SU-DHL-6 (cell line): ENCODE data around the gene NPIPB8.
A peak's percentile ranks its signal among the peaks of the same experiment; 100 is the strongest.
"Not testable (repeated sequence)": the region's sequence is repeated elsewhere in the genome, so short reads cannot be mapped to it uniquely, and the experiment has no call there.

Experiments used
- H2AFZ ChIP-seq: fragments of 200-600 bp; sonication (generic); 2 replicates; pipeline ENCODE4 v1.6.1; 2014; ENCODE audit warnings: low read depth, mild to moderate bottlenecking, moderate library complexity, mixed read lengths, antibody characterized with exemption, low read length; ENCODE audit not compliant: severe bottlenecking
- H3F3A ChIP-seq: fragments of 200-600 bp; shearing (Covaris generic); 2 replicates; pipeline ENCODE4 v1.6.0; 2016; ENCODE audit warnings: antibody characterized with exemption, mild to moderate bottlenecking; ENCODE audit not compliant: insufficient read depth
- H3K27ac ChIP-seq: fragments of 200-600 bp; sonication (generic); 2 replicates; pipeline ENCODE4 v1.5.1; 2016; ENCODE audit warnings: low read depth, mild to moderate bottlenecking, low read length, moderate library complexity, mixed read lengths
- H3K27me3 ChIP-seq: fragments of 200-600 bp; sonication (generic), shearing (Covaris generic); 2 replicates; pipeline ENCODE4 v1.6.0; 2014; ENCODE audit warnings: mild to moderate bottlenecking, low read length
- H3K36me3 ChIP-seq: fragments of 200-600 bp; sonication (generic); 2 replicates; pipeline ENCODE4 v1.6.1; 2014; ENCODE audit warnings: mild to moderate bottlenecking, low read length, mixed read lengths
- H3K4me2 ChIP-seq: fragments of 300-600, 200-600 bp; shearing (Covaris generic), sonication (generic); 2 replicates; pipeline ENCODE4 v1.6.0; 2014; ENCODE audit warnings: low read length, low read depth, mild to moderate bottlenecking; ENCODE audit not compliant: poor library complexity, severe bottlenecking
- H3K4me3 ChIP-seq: fragments of 200-600 bp; sonication (generic); 2 replicates; pipeline ENCODE4 v1.5.1; 2014; ENCODE audit warnings: antibody characterized with exemption, low read length, mild to moderate bottlenecking, mixed read lengths; ENCODE audit not compliant: insufficient read depth, poor library complexity, severe bottlenecking
- H3K79me2 ChIP-seq: fragments of 200-600 bp; sonication (generic); 2 replicates; pipeline ENCODE4 v1.6.1; 2014; ENCODE audit warnings: mild to moderate bottlenecking, low read length, moderate library complexity; ENCODE audit not compliant: insufficient read depth
- H3K9ac ChIP-seq: fragments of 200-600 bp; sonication (generic); 2 replicates; pipeline ENCODE4 v1.7.0; 2014; ENCODE audit warnings: mild to moderate bottlenecking, low read length
- H3K9me2 ChIP-seq: fragments of 200-600 bp; sonication (generic); replicated peaks from 2 replicates; pipeline ENCODE4 v1.6.1; 2014; ENCODE audit warnings: low read length; ENCODE audit not compliant: insufficient read depth
- H3K9me3 ChIP-seq: fragments of 200-600 bp; sonication (generic); 2 replicates; pipeline ENCODE4 v1.6.1; 2014; ENCODE audit warnings: low read length, mixed read lengths; ENCODE audit not compliant: insufficient read depth
- H4K20me1 ChIP-seq: fragments of 200-600 bp; sonication (generic); 2 replicates; pipeline ENCODE4 v1.6.1; 2014; ENCODE audit warnings: low read depth, mild to moderate bottlenecking, antibody characterized with exemption, low read length, moderate library complexity, mixed read lengths
- EZH2phosphoT487 ChIP-seq: fragments of 200-600 bp; sonication (generic), shearing (Covaris generic); conservative IDR thresholded peaks from 2 replicates; pipeline ENCODE4 v1.6.1; 2018; ENCODE audit warnings: mild to moderate bottlenecking, antibody characterized with exemption, low read length, moderate library complexity, mixed read lengths
- TF ChIP-seq, protein P1 (sequence below): fragments of 200-600 bp; sonication (generic); IDR thresholded peaks from one replicate; pipeline ENCODE4 v1.5.1; 2017; ENCODE audit warnings: antibody characterized with exemption, mild to moderate bottlenecking, low read length, moderate library complexity; ENCODE audit not compliant: insufficient read depth, poor library complexity, severe bottlenecking

Gene NPIPB8

DNA sequence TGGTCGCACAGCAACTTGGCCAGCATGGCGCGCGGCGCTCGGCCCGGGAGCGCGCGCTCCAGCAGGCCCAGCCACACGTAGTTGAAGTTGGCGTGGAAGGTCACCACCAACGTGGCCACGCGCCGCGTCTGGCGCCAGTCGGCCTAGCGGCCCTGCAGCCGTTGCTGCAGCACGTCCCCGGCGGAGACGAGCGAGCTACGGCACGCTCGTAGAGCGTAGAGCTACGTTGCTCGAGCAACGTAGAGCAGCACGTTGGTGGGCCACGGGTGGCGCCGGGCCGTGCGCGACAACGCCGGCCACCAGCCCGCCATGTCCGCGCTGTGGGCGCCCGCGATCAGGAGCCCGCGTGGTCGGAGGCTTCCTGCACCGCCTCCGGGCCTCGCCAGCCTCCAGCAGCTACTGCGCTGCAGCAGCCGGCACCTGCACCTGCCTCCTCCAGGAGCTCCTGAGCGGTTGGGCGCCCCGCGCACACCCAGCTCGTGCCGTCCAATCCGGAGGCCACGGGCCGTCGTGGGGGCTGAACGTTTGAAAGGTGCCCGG is 14.6 kb upstream of the NPIPB8 start:
- Histone ChIP-seq H3K79me2 (no peaks in the 10 kb centered on the region), H3F3A (no peaks in the 10 kb centered on the region), H2AFZ (peak overlapping the region; percentile 17), H3K36me3 (no peaks in the 10 kb centered on the region), H3K9me3 (no peaks in the 10 kb centered on the region), H3K27ac (no peak overlapping the region), H3K4me3 (no peak overlapping the region), H3K9ac (no peak overlapping the region), H3K27me3 (no peaks in the 10 kb centered on the region), H4K20me1 (no peaks in the 10 kb centered on the region), H3K9me2 (no peaks in the 10 kb centered on the region), H3K4me2 (peak overlapping the region; percentile 28)
- TF ChIP-seq, protein P1, sequence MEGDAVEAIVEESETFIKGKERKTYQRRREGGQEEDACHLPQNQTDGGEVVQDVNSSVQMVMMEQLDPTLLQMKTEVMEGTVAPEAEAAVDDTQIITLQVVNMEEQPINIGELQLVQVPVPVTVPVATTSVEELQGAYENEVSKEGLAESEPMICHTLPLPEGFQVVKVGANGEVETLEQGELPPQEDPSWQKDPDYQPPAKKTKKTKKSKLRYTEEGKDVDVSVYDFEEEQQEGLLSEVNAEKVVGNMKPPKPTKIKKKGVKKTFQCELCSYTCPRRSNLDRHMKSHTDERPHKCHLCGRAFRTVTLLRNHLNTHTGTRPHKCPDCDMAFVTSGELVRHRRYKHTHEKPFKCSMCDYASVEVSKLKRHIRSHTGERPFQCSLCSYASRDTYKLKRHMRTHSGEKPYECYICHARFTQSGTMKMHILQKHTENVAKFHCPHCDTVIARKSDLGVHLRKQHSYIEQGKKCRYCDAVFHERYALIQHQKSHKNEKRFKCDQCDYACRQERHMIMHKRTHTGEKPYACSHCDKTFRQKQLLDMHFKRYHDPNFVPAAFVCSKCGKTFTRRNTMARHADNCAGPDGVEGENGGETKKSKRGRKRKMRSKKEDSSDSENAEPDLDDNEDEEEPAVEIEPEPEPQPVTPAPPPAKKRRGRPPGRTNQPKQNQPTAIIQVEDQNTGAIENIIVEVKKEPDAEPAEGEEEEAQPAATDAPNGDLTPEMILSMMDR, result no peak
- no peak for TF ChIP-seq EZH2phosphoT487

DNA sequence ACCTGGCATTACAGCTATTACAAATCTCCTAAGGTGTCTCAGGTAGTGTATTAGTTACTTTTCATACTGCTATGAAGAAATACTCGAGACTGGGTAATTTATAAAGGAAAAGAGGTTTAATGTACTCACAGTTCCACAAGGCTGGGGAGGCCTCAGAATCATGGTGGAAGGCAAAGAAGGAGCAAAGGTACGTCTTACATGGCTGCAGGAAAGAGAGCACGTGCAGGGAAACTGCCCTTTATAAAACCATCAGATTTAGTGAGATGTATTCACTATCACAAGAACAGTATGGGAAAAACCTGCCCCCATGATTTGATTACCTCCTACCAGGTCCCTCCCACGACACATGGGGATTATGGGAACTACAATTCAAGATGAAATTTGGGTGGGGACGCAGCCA is 7.0 kb upstream of the NPIPB8 start:
- not testable (repeated sequence) for H3K4me3 ChIP-seq, H3K79me2 ChIP-seq, H3K9ac ChIP-seq, H3K27ac ChIP-seq, H3K9me2 ChIP-seq, H3K27me3 ChIP-seq, H3K9me3 ChIP-seq, H3K4me2 ChIP-seq, H3K36me3 ChIP-seq, H2AFZ ChIP-seq, H3F3A ChIP-seq, H4K20me1 ChIP-seq

DNA sequence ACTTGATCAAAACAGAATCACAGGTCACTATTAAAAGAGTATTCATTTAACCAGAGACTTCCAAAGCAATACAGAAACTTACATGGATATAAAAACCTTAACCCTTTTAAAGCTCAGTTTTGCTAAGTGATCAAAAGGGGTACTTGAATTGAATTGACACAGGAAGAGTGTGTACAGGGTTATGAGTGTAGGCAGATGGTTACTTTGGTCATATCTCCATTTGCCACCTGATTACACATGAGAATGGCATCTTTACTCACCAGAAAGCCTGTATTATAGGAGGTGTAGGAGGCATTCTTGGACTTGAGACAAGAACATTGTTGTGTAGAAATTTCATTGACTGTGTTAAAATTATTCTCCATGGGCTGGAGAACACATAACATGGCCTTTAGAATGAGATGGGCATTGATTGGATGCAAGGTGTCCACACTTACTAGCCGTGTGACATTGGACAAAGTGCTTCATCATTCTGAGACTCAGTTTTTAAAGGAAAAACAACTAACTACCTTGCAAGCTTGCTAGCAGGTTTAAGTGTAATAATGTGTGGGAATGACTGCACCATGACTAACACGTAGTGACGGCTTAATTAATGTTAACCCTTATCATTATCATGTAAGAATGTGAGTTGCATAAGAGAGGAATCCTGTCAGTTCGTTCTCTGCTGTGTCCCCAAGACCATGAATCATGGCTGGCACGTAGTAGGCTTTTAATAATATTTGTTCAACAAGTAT is 1.6 kb upstream of the NPIPB8 start:
- H3K27ac ChIP-seq, H3K9me3 ChIP-seq, H4K20me1 ChIP-seq, H2AFZ ChIP-seq, H3K9me2 ChIP-seq, H3K27me3 ChIP-seq, H3K4me2 ChIP-seq, H3F3A ChIP-seq, H3K4me3 ChIP-seq, H3K9ac ChIP-seq, H3K36me3 ChIP-seq, H3K79me2 ChIP-seq: not testable (repeated sequence)

DNA sequence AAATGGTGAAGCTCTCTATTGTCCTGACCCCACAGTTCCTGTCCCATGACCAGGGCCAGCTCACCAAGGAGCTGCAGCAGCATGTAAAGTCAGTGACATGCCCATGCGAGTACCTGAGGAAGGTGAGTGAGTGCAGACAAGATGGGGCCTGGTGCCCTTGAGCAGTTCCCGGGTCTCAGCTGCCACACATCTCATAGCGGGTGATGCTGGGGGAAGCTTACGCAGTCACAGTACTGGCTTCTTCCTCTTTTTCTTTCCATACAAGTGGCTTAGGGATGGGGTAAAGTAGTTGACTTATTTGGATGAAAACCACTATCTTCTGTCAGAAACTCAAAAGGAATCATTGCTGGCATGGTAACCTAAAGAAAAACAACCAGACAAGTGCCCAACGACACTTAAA is 494 bp downstream of the NPIPB8 start:
- H3K9ac ChIP-seq, H3K36me3 ChIP-seq, H3F3A ChIP-seq, H3K27ac ChIP-seq, H3K9me3 ChIP-seq, H3K27me3 ChIP-seq, H3K4me2 ChIP-seq, H3K9me2 ChIP-seq, H2AFZ ChIP-seq, H3K4me3 ChIP-seq, H4K20me1 ChIP-seq, H3K79me2 ChIP-seq: not testable (repeated sequence)

DNA sequence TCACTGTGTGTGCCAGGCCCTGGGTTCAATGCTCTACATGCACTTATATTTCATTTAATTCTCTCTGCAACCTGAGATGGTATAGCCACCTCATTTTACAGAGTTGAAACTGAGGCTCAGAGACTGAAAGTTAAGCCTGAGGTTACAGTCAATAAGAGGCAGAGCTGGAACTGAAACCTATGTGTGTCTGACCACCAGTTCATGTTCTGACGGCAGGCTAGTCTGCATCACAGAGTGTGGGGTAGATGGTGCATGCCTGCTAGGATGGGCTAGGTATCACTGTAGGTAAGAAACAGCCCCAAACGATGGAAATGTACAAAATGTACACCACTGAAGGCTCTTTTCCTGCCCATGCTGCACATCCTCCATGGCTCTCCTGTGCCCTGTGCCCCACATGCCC is 2.1 kb downstream of the NPIPB8 start:
- not testable (repeated sequence) for H3K27me3 ChIP-seq, H3K9ac ChIP-seq, H3K4me2 ChIP-seq, H3K4me3 ChIP-seq, H3K79me2 ChIP-seq, H3K27ac ChIP-seq, H3K36me3 ChIP-seq, H3K9me3 ChIP-seq, H4K20me1 ChIP-seq, H2AFZ ChIP-seq, H3K9me2 ChIP-seq, H3F3A ChIP-seq

DNA sequence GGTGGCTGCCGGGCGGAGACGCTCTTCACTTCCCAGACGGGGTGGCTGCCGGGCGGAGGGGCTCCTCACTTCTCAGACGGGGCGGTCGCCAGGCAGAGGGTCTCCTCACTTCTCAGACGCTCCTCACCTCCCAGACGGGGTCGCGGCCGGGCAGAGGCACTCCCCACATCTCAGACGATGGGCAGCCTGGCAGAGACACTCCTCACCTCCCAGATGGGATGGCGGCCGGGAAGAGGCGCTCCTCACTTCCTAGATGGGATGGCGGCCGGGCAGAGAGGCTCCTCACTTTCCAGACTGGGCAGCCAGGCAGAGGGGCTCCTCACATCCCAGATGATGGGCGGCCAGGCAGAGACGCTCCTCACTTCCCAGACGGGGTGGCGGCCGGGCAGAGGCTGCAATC is 28.4 kb downstream of the NPIPB8 start:
- H4K20me1 ChIP-seq, H3K36me3 ChIP-seq, H3K27me3 ChIP-seq: not testable (repeated sequence)

DNA sequence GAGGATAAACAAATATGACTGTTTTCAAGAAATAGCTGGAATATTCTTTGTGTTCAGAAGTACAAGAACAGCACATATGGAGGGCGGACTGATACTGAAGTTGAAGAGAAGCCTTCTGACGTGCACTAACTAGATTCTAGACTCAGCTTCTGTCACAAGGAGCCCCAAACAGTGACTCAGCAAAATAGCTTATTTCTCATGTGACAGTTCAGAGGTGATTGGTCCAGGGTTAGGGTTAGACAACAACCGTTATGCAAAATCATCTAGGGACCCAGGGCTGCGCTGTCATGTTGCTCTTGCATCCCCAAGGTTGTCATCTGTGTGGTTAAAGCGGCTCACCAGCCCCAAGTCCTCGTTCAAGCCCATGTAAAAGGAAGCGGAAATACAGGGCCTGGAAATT is 29.6 kb downstream of the NPIPB8 start:
- not testable (repeated sequence) for H3K4me2 ChIP-seq, H3K36me3 ChIP-seq, H3K4me3 ChIP-seq, H3K27ac ChIP-seq, H2AFZ ChIP-seq, H4K20me1 ChIP-seq, H3K27me3 ChIP-seq, H3K79me2 ChIP-seq, H3K9ac ChIP-seq, H3K9me3 ChIP-seq, H3F3A ChIP-seq, H3K9me2 ChIP-seq

More for the DNA sequence above, 28.4 kb downstream of the NPIPB8 start:
- H3K4me3 ChIP-seq, H3K4me2 ChIP-seq, H3K79me2 ChIP-seq, H3F3A ChIP-seq, H2AFZ ChIP-seq, H3K9me2 ChIP-seq, H3K9ac ChIP-seq, H3K9me3 ChIP-seq, H3K27ac ChIP-seq: not testable (repeated sequence)
